IPS DF 6.9 (cell line): ENCODE data around the gene CD276.

Source experiments
- DNase-seq: peaks from one replicate; pipeline ENCODE4 v3.0.0-alpha.2; 2013; ENCODE audit warnings: low read depth, low spot score
- H3K27ac ChIP-seq: one replicate; pipeline ENCODE4 v1.5.1; 2013; ENCODE audit warnings: low read length, control low read depth
- H3K27me3 ChIP-seq: 2 replicates; pipeline ENCODE4 v1.6.1; 2013; ENCODE audit warnings: mild to moderate bottlenecking, low read length; ENCODE audit not compliant: control insufficient read depth, insufficient read depth
- H3K36me3 ChIP-seq: 2 replicates; pipeline ENCODE4 v1.6.1; 2013; ENCODE audit warnings: low read length; ENCODE audit not compliant: control insufficient read depth, insufficient read depth
- H3K4me1 ChIP-seq: 2 replicates; pipeline ENCODE4 v1.6.1; 2013; ENCODE audit warnings: low read length; ENCODE audit not compliant: control insufficient read depth, insufficient read depth
- H3K4me3 ChIP-seq: 2 replicates; pipeline ENCODE4 v1.5.1; 2013; ENCODE audit warnings: mild to moderate bottlenecking, low read length
- H3K9me3 ChIP-seq: 2 replicates; pipeline ENCODE4 v1.6.1; 2013; ENCODE audit warnings: low read length, inconsistent platforms; ENCODE audit not compliant: control insufficient read depth, insufficient read depth
- WGBS: extraction: QIAGEN DNeasy Blood & Tissue Kit; methylation state at CpG from one replicate; pipeline ENCODE4 v1.1.7; 2013; ENCODE audit warnings: mixed read lengths, missing lambda C conversion rate; ENCODE audit not compliant: insufficient read length, insufficient coverage; 5-methylcytosine and 5-hydroxymethylcytosine counted together

The CD276 gene

GRCh38 chr15:73763931-73764330, 79.7 kb downstream of the CD276 start:
- DNase-seq: no peak
- peaks cover 4% of the 10 kb centered on the region; the same call in 1 of the 2 replicates for H3K4me1 ChIP-seq
- H3K4me3 ChIP-seq: no peak overlapping the region
- WGBS: no CpG with 5 or more reads among the region's 3 CpGs
- no peaks in the 10 kb centered on the region for H3K27me3 ChIP-seq
- no peaks in the 10 kb centered on the region for H3K36me3 ChIP-seq
- no peaks in the 10 kb centered on the region for H3K9me3 ChIP-seq
- H3K27ac ChIP-seq: no peak overlapping the region
